GM21786 (cell line): ENCODE data around the gene CSH2.
A peak's percentile ranks its signal among the peaks of the same experiment; 100 is the strongest.
"Not testable (repeated sequence)": the region's sequence is repeated elsewhere in the genome, so short reads cannot be mapped to it uniquely, and the experiment has no call there.

ENCODE experiments used
- ATAC-seq: cut with Tn5 transposase; IDR thresholded peaks from one replicate; pipeline ENCODE4 v1.9.1; 2021; ENCODE audit not compliant: unreplicated experiment

CSH2 gene

GRCh38 chr17:63855185-63855584 is 18.3 kb downstream of the CSH2 start:
- ATAC-seq, result no peak

- ATAC-seq, result no peak
These were observed 18.8 kb downstream of the CSH2 start for GRCh38 chr17:63854709-63855108.

GRCh38 chr17:63853260-63853659 is 20.2 kb downstream of the CSH2 start:
- no peak for ATAC-seq

DNA sequence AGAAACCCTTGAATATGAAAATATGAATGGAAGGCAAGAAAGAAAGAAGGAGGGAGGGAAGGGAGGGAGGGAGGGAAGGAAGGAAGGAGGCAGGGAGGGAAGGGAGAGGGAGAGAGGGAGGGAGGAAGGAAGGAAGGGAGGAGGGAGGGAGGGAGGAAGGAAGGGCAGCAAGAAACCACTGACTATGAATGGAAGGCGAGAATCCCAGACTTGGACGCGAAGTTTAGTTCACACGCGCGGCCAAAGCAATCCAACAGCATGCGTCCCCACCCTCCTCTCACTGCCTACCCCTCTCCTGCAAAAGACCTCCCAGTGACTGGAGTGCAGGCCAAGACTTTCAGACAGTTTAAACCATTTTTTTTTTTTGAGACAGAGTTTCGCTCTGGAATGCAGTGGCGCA is 23.1 kb downstream of the CSH2 start:
- no peak for ATAC-seq

DNA sequence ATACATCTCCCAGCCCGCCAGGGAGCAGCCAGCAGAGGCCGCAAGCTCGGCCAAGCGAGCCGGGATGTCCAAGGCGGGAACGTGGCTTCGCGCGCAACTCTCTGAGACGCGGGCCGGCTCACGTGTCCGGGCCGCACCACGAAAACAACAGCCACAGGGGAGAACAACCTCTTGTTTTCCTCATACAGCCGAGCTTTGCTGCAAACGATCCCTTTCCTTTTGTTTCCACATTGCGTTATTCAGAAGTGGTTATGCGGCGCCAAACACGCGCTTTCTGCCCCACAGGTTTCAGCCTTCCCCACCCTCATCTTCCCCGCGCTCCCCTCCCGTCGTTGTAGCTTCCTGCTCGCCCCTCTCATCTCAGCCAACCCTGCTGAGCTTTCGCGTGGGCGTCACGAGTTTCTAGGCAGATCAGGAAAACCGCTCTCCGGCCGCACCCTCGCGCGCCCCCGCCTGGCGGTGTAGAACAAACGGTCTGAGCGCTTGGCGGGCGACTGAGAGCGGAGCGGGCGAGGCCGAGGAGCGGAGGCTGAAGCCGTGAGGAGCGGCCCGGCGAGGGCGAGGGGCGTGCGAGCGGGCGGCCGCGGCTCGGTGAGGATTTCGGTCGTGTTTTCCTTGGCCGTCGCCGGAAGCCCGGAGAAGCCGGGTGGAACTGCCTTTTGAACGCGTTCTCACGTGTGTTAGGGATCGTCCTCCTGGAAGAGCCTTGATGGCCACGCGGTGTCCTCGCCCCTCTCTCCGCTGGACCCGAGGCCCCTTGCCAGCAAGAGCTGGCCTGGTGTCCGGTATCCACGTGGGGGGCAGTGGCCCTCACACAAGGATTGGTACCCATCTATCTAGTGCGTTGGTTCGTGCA is 24.4 kb downstream of the CSH2 start:
- peak; percentile 86 for ATAC-seq

- ATAC-seq, result no peak
These were observed 25.8 kb downstream of the CSH2 start for GRCh38 chr17:63847525-63848249.

- ATAC-seq, result no peak
These were observed 28.0 kb downstream of the CSH2 start for GRCh38 chr17:63845509-63845908.

- ATAC-seq, result no peak
These were observed 29.4 kb downstream of the CSH2 start for GRCh38 chr17:63843910-63844677.

GRCh38 chr17:63843387-63843888 is 30.0 kb downstream of the CSH2 start:
- not testable (repeated sequence) for ATAC-seq

DNA sequence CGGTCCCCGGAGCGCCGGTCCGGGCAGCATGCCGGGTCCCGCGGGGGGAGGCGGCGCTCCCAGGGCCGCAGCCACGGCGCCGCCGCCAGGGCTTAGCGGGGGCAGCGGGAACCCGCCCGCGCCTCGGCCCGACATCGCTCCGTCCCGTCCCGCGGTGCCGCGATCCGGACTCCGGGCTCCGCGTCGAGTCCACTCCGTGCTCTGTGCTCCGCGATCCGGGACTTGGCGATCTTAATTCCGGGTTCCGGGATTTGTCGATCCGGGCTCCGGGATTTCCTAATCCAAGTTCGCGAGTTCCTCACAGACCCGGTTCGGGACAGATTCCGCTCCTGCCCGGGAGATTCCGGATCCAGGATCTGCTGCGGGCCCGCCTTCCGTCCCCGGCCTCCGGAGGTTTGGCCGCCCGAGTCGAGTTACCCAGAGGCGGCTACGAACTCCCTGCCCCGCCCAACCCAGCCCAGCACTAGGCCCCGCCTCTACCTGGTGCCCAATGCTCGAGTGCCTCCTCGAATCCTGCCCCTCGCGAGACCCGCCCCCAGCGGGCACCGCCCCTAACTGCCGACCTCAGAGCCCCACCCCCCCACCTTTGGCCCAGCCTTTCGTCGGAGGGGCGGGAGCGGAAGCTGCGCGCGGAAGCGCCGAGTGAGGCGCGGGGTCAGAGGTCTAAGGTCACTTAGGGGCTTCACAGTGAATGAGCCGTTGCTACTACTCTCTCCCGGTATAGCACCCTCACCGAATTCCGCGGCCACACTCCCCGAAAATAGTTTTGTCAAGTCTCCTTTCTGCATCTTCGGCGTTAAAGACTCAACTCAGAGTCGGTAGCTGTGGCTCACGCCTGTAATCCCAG is 30.7 kb downstream of the CSH2 start, which contains the start of gene SMARCD2:
TSS of gene SMARCD2 (minus strand) at position 146 of the 847 bp plus-strand sequence. CDS start at position 135, 11 bp downstream.
- peak; percentile 79 for ATAC-seq

GRCh38 chr17:63842173-63842539 is 31.3 kb downstream of the CSH2 start:
- ATAC-seq, result peak; percentile 6

DNA sequence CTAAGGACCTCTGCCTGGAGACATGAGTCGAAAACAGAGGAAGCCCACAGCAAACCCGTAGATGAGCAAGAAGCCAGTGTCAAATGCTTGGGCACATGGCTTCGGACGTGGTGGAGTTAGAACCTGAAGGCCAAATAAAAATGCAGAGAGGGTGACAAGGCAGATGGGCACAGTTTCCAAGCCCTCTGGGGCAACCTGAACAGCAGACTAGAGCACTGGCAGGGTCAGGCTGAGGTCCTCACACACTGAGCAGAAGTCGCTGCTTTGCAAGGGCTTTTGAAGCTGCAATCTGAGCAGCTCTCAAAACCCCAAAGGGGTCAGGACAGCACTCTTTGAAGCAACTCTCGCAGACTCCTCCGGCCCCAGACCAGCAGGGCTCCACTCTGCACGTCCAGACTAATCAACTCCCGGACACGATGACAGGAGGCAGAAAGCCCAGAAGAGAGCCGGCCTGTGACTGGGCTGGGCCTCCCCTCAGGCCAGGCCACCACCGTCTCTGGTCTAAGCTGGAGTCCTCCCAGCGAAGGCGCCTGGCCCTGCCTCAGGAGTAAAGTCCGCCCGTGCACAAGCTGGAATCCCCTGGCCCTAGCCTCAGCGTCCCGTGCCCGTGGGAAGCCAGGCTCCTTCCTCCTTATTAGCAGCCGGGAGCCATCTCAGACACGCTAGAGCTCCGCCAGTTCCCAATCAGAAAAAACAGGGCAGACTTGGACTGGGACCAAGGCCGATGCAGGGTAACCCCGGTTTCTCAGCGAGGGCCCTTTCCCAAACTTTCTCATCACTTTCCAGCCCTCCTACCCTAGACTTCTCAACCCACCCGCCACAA is 31.9 kb downstream of the CSH2 start:
- ATAC-seq, result no peak

- no peak for ATAC-seq
These were observed 32.7 kb downstream of the CSH2 start for GRCh38 chr17:63840591-63841349.

DNA sequence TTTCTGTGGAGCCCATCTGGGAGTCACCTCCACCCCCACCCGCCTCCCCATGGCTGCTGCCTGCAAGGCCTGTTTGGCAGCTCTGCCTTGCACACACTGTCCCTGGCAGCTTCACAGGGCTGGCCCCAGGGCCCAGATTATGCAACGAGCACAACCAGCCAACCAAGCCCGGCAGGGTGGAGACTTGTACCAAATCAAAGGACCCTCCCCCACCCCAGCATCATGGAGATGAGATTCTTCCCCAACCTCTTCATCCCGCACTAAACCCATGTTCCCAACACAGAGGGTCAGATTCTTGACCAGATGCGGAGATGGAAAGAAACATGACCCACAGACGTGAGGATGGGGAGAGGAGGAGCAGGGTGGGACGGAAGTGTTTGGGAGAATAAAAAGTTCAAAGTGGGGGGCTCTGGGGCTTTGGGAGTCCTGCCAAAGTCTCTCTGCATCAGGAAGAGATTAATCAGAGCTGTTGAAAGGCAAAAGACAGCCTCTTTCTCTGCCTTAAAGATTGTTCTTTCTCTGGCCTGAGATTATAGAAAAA is 34.8 kb downstream of the CSH2 start:
- no peak for ATAC-seq

DNA sequence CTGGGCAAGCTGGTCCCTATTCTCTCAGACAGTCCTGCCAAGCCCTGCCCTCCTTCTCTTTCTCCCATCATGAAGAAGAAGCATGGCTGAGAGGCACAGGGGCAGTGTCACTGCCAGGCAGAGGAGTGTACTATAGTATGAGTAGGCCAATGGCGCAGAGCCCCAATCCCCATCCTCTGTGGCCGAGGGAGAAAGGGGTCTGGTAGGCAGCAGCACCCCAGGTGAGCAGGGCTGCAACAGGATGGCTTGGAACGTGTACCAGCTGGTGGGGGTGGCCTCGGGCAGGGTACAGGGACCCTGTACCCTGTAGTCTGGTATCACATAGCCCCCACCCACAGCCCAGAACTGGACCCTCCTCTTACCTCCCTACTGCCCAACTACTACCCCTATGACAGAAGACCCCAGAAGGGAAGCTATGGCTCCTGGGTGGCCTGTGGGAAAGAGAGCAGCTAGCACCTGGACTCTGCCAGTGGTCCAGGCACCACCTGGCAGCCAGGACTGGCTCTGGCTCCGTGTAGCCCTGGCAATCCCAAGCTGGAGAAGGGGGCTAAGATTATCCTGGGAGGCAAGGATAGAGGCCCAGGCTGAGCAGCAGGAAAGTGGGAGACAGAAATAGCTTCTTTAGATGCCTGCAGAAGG is 35.4 kb downstream of the CSH2 start:
- no peak for ATAC-seq

DNA sequence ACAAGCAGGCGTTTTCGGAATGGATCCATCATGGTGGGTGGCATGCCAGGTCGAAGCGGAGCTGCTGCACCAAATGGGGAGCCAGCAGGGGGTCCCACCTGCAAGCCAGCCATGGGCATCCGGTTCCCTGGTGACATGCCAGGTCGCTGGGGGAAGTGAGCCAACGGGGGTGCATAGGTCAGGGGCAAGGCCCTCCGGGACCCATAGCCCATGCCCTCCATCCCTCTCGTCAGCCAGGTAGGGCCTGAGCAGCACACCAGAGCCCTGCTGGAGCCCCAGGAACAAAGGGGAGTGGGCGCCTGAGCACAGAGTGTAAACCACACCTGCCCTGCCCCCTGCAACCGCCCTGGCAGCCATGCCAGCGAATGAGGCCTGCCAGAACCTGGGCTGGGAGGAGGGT is 36.0 kb downstream of the CSH2 start:
- ATAC-seq, result no peak

DNA sequence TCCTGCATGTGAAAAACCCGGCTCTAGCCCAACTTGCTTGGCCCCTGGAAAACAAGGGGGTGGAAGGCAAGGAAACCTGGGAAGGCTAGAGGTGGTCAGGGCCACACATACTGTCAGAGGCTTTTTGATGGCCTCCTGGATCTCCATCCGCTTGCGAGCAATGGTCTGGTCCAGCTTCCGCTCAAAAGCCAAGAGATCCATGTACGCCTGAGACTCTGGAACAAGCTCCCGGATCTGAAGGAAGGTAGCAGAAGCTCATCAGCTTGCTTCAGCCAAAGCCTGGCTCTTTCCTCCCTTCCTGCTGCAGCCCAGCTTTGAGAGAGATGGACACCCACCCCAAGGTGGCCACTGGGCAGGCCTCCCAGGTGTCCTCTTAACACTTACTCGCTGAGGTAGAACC is 36.7 kb downstream of the CSH2 start:
- no peak for ATAC-seq

DNA sequence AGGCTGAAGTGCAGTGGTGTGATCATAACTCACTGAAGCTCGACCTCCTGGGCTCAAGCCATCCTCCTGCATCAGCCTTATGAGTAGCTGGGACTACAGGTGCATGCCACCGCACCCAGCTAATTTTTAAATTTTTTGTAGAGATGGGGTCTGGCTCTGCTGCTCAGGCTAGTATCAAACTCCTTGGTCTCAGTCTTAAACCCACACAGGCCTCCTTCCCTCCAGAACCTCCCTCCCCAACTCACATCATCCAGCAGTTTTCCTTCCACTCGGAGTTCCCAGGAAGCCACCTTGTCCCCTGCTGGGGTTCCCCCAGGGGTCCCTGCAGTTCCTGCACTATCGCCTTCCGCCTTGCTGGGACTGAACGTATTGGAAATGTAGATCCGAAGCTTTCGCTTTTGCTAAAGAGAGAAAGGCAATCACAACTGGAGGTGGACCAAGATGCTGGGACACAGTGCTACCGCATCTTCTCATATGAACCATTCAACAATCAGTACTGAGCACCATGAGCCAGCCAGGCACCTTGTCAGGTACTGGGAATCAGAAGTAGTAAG is 38.2 kb downstream of the CSH2 start:
- no peak for ATAC-seq
